KMS-11 (cell line): ENCODE results near the gene WNT3.

ENCODE experiments used
- H2AFZ ChIP-seq: fragments of 200-600 bp; sonication (generic); 2 replicates; pipeline ENCODE4 v1.6.1; 2016; ENCODE audit warnings: antibody characterized with exemption, mixed run types, low read depth
- H3K27ac ChIP-seq: fragments of 200-600 bp; sonication (generic); 2 replicates; pipeline ENCODE4 v1.6.1; 2016; ENCODE audit warnings: mild to moderate bottlenecking, mixed run types
- H3K27me3 ChIP-seq: fragments of 200-600 bp; sonication (generic); 2 replicates; pipeline ENCODE4 v1.6.1; 2017; ENCODE audit warnings: mild to moderate bottlenecking, low read depth, mixed run types, moderate library complexity; ENCODE audit not compliant: insufficient read depth
- H3K36me3 ChIP-seq: fragments of 200-600 bp; sonication (generic); 2 replicates; pipeline ENCODE4 v1.6.1; 2017; ENCODE audit warnings: mild to moderate bottlenecking, mixed run types; ENCODE audit not compliant: insufficient read depth
- H3K4me1 ChIP-seq: fragments of 200-600 bp; sonication (generic); 2 replicates; pipeline ENCODE4 v1.6.1; 2016; ENCODE audit warnings: mild to moderate bottlenecking, low read depth, mixed run types; ENCODE audit not compliant: poor library complexity, severe bottlenecking
- H3K4me2 ChIP-seq: fragments of 200-600 bp; sonication (generic); 2 replicates; pipeline ENCODE4 v1.7.0; 2016; ENCODE audit warnings: mild to moderate bottlenecking, mixed run types
- H3K4me3 ChIP-seq: fragments of 200-600 bp; sonication (generic); IDR thresholded peaks from 2 replicates; pipeline ENCODE4 v1.6.1; 2017; ENCODE audit warnings: low read depth, low read length, mixed read lengths; ENCODE audit not compliant: insufficient read depth
- H3K79me2 ChIP-seq: fragments of 200-600 bp; sonication (generic); 2 replicates; pipeline ENCODE4 v1.6.1; 2016; ENCODE audit warnings: low read depth, mixed run types; ENCODE audit not compliant: insufficient read depth
- H3K9ac ChIP-seq: fragments of 200-600 bp; sonication (generic); 2 replicates; pipeline ENCODE4 v1.6.1; 2016; ENCODE audit warnings: mild to moderate bottlenecking, mixed run types
- H4K20me1 ChIP-seq: fragments of 200-600 bp; sonication (generic); 2 replicates; pipeline ENCODE4 v1.6.1; 2016; ENCODE audit warnings: mild to moderate bottlenecking, mixed run types; ENCODE audit not compliant: insufficient read depth
- CTCF ChIP-seq: fragments of 200-600 bp; sonication (generic); conservative IDR thresholded peaks from 2 replicates; pipeline ENCODE4 v1.6.1; 2017; ENCODE audit warnings: low read depth, mild to moderate bottlenecking, antibody characterized with exemption, low read length, moderate library complexity, mixed read lengths

Gene WNT3

GRCh38 chr17:46737326-46737725 lies 81.2 kb downstream of the WNT3 start:
- Histone ChIP-seq H3K27me3 (no peaks in the 10 kb centered on the region), H3K4me2 (no peak overlapping the region), H3K4me1 (no peaks in the 10 kb centered on the region), H3K9ac (no peak overlapping the region), H3K27ac (no peak overlapping the region), H3K4me3 (no peak overlapping the region), H2AFZ (no peak overlapping the region), H3K36me3 (no peaks in the 10 kb centered on the region), H3K79me2 (no peaks in the 10 kb centered on the region), H4K20me1 (no peaks in the 10 kb centered on the region)
- no peak for TF ChIP-seq CTCF

GRCh38 chr17:46736100-46736499 lies 82.4 kb downstream of the WNT3 start:
- Histone ChIP-seq H2AFZ (no peak overlapping the region), H3K4me2 (no peak overlapping the region), H3K27ac (no peak overlapping the region), H3K79me2 (no peaks in the 10 kb centered on the region), H3K9ac (no peak overlapping the region), H4K20me1 (no peaks in the 10 kb centered on the region), H3K27me3 (no peaks in the 10 kb centered on the region), H3K4me3 (no peak overlapping the region), H3K4me1 (no peaks in the 10 kb centered on the region), H3K36me3 (no peaks in the 10 kb centered on the region)
- no peak for TF ChIP-seq CTCF

GRCh38 chr17:46733837-46734475 lies 84.5 kb downstream of the WNT3 start:
- H3K4me1 ChIP-seq, result no peaks in the 10 kb centered on the region
- H3K27ac ChIP-seq, result no peak overlapping the region

GRCh38 chr17:46732754-46733398 lies 85.6 kb downstream of the WNT3 start:
- Histone ChIP-seq H3K36me3 (no peaks in the 10 kb centered on the region), H2AFZ (no peak overlapping the region), H3K27me3 (no peaks in the 10 kb centered on the region), H3K4me1 (no peaks in the 10 kb centered on the region), H3K27ac (no peak overlapping the region), H3K9ac (no peak overlapping the region), H3K4me3 (no peak overlapping the region), H3K79me2 (no peaks in the 10 kb centered on the region), H4K20me1 (no peaks in the 10 kb centered on the region), H3K4me2 (no peak overlapping the region)
- TF ChIP-seq CTCF, result no peak

More at GRCh38 chr17:46733837-46734475, 84.5 kb downstream of the WNT3 start:
- Histone ChIP-seq H4K20me1 (no peaks in the 10 kb centered on the region), H3K27me3 (no peaks in the 10 kb centered on the region), H2AFZ (no peak overlapping the region), H3K79me2 (no peaks in the 10 kb centered on the region), H3K4me3 (no peak overlapping the region), H3K4me2 (no peak overlapping the region), H3K36me3 (no peaks in the 10 kb centered on the region), H3K9ac (no peak overlapping the region)
- TF ChIP-seq CTCF, result no peak
